SJCRH30 (cell line): ENCODE results near the gene ADGRD1. TPM values are rescaled to one million over a fixed set of nuclear protein-coding genes. Genes with fewer than 3 reads are reported as not detected.

Source experiments
- DNase-seq, 2 experiments: peaks; one replicate each; pipeline ENCODE4 v3.0.0-alpha.2; 2015 to 2020
- H3K27ac ChIP-seq: fragments of 250-450 bp; sonication (Bioruptor Pico); 2 replicates; pipeline ENCODE4 v1.5.1; 2020; ENCODE audit warnings: mild to moderate bottlenecking, moderate library complexity
- H3K27me3 ChIP-seq: fragments of 250-450 bp; sonication (Bioruptor Pico); 2 replicates; pipeline ENCODE4 v1.5.1; 2020; ENCODE audit warnings: mild to moderate bottlenecking, moderate library complexity
- H3K36me3 ChIP-seq: fragments of 250-450 bp; sonication (Bioruptor Pico); 2 replicates; pipeline ENCODE4 v1.5.1; 2020; ENCODE audit warnings: mild to moderate bottlenecking, moderate library complexity
- H3K4me1 ChIP-seq: fragments of 250-450 bp; sonication (Bioruptor Pico); 2 replicates; pipeline ENCODE4 v1.5.1; 2020; ENCODE audit warnings: mild to moderate bottlenecking, moderate library complexity
- H3K4me3 ChIP-seq: fragments of 250-450 bp; sonication (Bioruptor Pico); 2 replicates; pipeline ENCODE4 v1.5.1; 2020; ENCODE audit warnings: mild to moderate bottlenecking, moderate library complexity
- H3K9me3 ChIP-seq: fragments of 250-450 bp; sonication (Bioruptor Pico); replicated peaks from 2 replicates; pipeline ENCODE4 v1.5.1; 2020; ENCODE audit warnings: mild to moderate bottlenecking, moderate library complexity
- total RNA-seq: library from RNA; depleted of rRNA; stranded (reverse); fragments of >200 nt; shearing (Covaris generic); gene quantifications from 2 replicates; pipeline ENCODE4 v1.2.3, GENCODE V29; 2014

The ADGRD1 gene
- total RNA-seq, 1 experiment from 2014 or later = 0.36 TPM

- no peaks in the 10 kb centered on the region for H3K36me3 ChIP-seq
- no peak for DNase-seq
- no peaks in the 10 kb centered on the region for H3K27me3 ChIP-seq
- H3K4me1 ChIP-seq = no peaks in the 10 kb centered on the region
- no peak overlapping the region for H3K27ac ChIP-seq
- no peaks in the 10 kb centered on the region for H3K9me3 ChIP-seq
- H3K4me3 ChIP-seq = no peak overlapping the region
Measured at GRCh38 chr12:131076791-131077747, 123.4 kb downstream of the ADGRD1 start.

- H3K36me3 ChIP-seq = no peaks in the 10 kb centered on the region
- no peaks in the 10 kb centered on the region for H3K9me3 ChIP-seq
- no peak overlapping the region for H3K27ac ChIP-seq
- no peak for DNase-seq
- H3K4me1 ChIP-seq = no peaks in the 10 kb centered on the region
- no peak overlapping the region for H3K4me3 ChIP-seq
- H3K27me3 ChIP-seq = no peaks in the 10 kb centered on the region
Measured at GRCh38 chr12:131077931-131078391, 124.3 kb downstream of the ADGRD1 start.

- Histone ChIP-seq H3K4me3 (no peak overlapping the region), H3K4me1 (no peaks in the 10 kb centered on the region), H3K27ac (no peak overlapping the region), H3K36me3 (no peaks in the 10 kb centered on the region), H3K27me3 (no peaks in the 10 kb centered on the region), H3K9me3 (no peaks in the 10 kb centered on the region)
- DNase-seq = no peak
Measured at GRCh38 chr12:131082290-131083194, 128.8 kb downstream of the ADGRD1 start.

DNA sequence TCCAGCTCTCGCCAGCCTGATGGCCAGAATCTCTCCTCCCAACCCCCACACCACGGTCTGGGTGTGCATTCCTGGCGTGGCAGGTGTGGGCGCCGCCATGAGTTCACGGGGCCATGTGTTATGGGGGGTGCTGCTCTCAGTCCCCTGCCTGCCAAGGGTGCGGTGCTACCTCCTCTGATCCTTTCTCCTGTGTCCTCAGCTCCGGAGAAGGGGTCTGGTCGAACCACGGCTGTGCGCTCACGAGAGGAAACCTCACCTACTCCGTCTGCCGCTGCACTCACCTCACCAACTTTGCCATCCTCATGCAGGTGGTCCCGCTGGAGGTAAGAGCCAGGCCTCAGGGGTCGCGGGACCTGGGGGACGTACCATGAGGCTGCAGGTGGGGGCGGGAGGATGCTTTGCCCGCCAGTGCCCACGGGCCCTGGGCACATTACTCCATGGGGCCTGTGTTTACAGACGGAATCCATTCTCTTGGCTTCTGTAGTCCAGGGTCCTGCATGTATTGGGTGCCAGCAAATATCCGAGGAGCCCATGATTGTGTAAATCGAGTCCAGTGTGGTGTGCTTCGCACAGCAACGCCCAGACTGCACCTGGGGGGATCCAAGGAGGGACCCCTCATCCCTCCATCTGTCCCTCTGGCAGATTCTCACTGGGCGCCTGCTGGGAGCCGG, 130.8 kb downstream of the ADGRD1 start:
- Histone ChIP-seq H3K9me3 (no peaks in the 10 kb centered on the region), H3K4me3 (no peak overlapping the region), H3K27me3 (no peaks in the 10 kb centered on the region), H3K4me1 (no peaks in the 10 kb centered on the region), H3K27ac (no peak overlapping the region), H3K36me3 (no peaks in the 10 kb centered on the region)
- no peak for DNase-seq

DNA sequence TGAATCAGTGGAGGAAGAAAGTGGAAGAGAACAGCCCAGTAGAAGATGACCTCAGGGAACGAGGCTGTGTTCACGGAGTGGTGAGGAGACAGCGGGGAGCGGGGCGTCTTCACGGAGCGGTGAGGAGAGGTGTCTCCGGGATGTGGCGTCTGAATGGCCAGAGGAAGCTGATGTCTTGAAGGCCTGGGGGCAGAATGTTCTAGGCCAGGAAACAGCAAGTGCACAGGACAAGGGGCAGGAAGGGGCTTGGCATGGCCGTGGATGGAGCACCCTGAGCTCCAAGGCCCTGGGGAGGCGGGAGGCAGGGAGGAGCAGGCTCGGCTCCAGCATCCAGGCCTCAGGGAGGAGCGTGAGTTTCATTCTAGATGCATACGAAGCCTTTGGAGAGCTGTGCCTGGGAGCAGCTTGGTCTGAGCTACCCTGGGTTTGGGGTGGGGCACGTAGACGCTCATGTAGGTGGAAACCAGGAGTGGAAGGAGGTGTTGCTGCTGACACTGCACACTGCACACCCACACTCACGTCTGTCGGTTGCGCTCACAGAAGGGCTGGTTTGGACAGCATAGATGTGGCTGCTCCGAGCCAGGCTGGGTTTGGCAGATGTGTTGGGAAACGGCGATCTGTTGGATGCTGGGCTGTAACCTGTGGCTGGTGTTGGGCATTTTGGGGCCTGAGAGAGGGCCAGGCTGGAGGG, 131.6 kb downstream of the ADGRD1 start:
- Histone ChIP-seq H3K36me3 (no peaks in the 10 kb centered on the region), H3K27ac (no peak overlapping the region), H3K9me3 (no peaks in the 10 kb centered on the region), H3K4me3 (no peak overlapping the region), H3K4me1 (no peaks in the 10 kb centered on the region), H3K27me3 (no peaks in the 10 kb centered on the region)
- DNase-seq = no peak

GRCh38 chr12:131085816-131086591, 132.3 kb downstream of the ADGRD1 start:
- H3K27me3 ChIP-seq = no peaks in the 10 kb centered on the region
- H3K4me3 ChIP-seq = no peak overlapping the region
- no peak for DNase-seq
- no peak overlapping the region for H3K27ac ChIP-seq
- H3K4me1 ChIP-seq = no peaks in the 10 kb centered on the region
- no peaks in the 10 kb centered on the region for H3K9me3 ChIP-seq
- H3K36me3 ChIP-seq = no peaks in the 10 kb centered on the region

DNA sequence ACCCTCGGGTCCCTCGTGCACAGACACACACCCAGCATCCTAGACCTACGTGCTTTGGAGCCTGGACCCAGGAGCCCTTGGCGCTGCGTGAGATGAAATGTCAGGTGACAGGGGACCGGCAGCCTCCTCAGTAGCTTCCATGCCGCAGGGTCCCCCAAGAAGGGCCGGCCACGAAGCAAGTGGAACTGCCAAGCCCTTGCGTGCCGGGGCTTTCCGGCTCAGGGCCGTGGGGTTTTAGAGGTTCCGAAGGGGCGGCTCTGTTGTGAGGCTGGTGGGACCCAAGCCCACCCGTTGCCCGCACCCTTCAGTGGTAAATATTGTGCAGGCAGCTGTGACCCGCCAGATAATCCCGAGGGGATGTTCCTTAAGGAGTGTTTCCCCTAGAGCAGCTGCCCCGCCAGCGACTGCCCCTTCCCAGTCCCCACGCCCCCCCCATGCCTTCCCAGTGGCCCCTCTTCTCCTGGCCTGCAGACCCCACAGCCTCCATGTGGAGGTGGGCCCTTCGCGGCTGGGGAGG, 133.7 kb downstream of the ADGRD1 start:
- Histone ChIP-seq H3K9me3 (no peaks in the 10 kb centered on the region), H3K27me3 (no peaks in the 10 kb centered on the region), H3K4me3 (no peak overlapping the region), H3K36me3 (no peaks in the 10 kb centered on the region), H3K4me1 (no peaks in the 10 kb centered on the region), H3K27ac (no peak overlapping the region)
- DNase-seq = no peak

- H3K4me1 ChIP-seq = no peaks in the 10 kb centered on the region
- no peak overlapping the region for H3K4me3 ChIP-seq
- DNase-seq = no peak
- H3K27me3 ChIP-seq = no peaks in the 10 kb centered on the region
- no peak overlapping the region for H3K27ac ChIP-seq
- no peaks in the 10 kb centered on the region for H3K9me3 ChIP-seq
- H3K36me3 ChIP-seq = no peaks in the 10 kb centered on the region
Measured at GRCh38 chr12:131087991-131088700, 134.4 kb downstream of the ADGRD1 start.

DNA sequence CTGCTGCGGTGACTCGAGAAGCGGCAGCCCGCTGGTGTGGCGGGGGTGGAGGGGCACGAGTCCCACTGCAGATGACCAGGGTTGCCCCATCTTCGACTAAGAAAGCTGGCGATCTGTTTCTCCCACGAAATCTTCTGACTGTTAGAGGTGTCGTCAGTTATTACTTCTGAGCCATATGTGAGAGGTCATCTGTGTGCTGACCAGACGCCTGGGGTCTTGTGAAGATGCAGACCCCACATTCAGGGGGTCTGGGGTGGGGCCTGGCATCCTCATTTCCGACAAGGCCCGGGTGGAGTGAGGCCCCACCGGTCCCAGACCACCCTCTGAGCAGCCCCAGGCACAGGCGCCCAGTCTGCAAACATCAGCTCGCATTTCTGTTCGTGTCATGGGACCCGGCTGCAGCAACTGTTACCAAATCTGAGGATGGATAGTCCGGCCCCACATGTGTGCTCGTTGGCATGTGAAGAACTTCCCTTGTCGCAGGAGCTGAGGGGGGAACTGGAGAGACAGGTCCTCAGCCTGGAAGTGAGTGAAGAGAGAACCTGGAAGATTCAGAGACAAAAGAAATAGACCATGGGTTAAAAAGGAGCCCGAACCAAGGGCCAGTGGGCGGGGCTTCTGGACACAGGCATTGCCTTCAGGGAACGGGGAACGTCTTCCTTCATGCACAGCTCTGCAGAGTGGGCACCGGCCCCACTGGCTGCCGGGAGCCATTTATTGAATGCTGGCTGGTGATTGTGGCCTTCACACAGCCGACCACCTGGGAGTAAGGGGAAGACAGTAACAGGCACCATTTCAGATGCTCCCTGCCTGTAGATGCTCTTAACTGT, 135.2 kb downstream of the ADGRD1 start:
- Histone ChIP-seq H3K27me3 (no peaks in the 10 kb centered on the region), H3K4me3 (no peak overlapping the region), H3K27ac (no peak overlapping the region), H3K9me3 (no peaks in the 10 kb centered on the region), H3K36me3 (no peaks in the 10 kb centered on the region), H3K4me1 (no peaks in the 10 kb centered on the region)
- no peak for DNase-seq

DNA sequence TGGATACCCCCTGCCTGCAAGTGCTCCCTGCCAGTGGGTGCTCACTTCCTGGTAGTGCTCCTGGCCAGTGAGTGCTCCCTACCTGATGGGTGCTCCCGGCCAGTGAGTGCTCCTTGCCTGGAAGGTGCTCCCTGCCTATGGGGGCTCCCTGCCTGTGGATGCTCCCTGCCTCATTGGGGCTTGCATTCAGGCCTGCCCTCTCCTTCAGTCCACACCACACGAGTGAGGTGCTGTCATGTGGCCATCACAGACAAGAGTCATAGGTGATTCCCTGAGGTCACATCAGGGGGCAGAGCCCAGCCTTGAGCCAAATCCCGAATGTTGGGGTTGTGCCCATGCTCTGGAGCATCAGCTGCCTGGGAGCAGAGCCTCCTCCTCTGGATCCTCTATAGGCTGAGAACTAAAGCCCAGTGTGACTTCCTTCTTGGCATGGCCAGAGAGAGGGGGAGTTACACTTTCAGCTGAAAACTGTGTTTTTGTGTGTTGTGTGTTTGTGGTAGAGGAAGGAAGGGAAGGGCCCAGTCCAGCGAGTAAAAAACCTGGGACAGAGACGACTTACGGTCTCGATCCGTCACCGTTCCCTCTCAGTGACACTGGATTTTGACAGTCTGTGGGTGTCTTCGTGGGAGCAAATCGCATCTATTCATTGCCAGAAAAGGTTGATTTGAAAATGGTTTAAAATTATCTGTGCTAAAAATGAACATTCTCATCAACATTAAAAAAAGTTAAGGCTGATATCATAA, 136.0 kb downstream of the ADGRD1 start:
- H3K4me3 ChIP-seq = no peak overlapping the region
- DNase-seq = no peak
- no peaks in the 10 kb centered on the region for H3K36me3 ChIP-seq
- no peaks in the 10 kb centered on the region for H3K9me3 ChIP-seq
- no peaks in the 10 kb centered on the region for H3K4me1 ChIP-seq
- H3K27me3 ChIP-seq = no peaks in the 10 kb centered on the region
- H3K27ac ChIP-seq = no peak overlapping the region

DNA sequence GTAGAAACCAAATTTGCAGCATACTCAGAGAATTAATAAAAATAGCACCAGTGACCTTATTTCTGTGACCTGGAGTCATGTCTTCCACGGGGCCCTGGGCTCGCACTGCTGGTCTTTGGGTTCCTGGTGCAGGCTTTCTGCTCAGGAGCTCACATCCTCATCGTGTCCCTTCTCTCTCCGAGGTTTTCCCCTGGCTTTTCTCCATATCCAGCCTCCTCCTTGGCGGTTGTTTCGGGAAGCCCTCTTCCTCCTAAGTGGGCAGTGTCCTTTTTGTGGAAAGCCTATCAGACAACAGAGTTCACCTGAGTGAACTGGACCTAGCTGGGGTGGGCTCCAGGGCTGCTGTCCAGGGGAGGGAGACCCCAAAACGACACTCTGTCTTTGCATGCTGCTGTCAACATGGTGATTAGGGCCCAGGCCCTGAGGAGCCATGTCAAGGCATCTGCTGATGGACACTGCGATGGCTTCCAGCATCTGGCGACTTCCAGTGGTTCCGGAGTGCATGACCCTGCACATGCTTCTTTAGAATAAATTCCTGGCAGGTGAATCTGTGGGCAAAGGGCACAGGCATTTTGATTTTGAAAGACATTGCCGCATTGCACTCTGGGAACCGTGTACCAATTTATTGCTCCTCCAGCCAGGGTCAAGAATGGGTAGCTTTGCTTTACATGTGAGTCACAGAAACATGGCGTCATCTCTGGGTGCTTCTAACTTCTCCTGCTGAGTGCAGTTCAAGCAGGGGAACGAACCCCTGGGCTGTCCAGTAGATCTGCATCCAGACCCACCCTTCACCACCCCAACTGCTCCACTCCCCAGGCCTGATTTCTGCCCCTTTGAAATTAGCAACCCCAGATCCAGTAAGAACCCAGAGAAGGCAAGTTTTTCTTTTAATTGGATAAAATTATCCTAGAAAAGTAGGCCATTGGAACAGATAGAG, 136.8 kb downstream of the ADGRD1 start:
- no peak overlapping the region for H3K4me3 ChIP-seq
- no peaks in the 10 kb centered on the region for H3K9me3 ChIP-seq
- H3K36me3 ChIP-seq = no peaks in the 10 kb centered on the region
- H3K27ac ChIP-seq = no peak overlapping the region
- H3K27me3 ChIP-seq = no peaks in the 10 kb centered on the region
- no peak for DNase-seq
- H3K4me1 ChIP-seq = no peaks in the 10 kb centered on the region
